GM23248 (cell line): Measurements from ENCODE around the gene SLFN5. TPM values are rescaled to one million over a fixed set of nuclear protein-coding genes. Genes with fewer than 3 reads are reported as not detected.
A peak's percentile ranks its signal among the peaks of the same experiment; 100 is the strongest.

Source experiments
- DNase-seq: peaks from one replicate; pipeline ENCODE4 v3.0.0-alpha.2; 2015
- H2AFZ ChIP-seq: fragments of 200-600 bp; sonication (generic); 2 replicates; pipeline ENCODE4 v1.6.1; 2016; ENCODE audit warnings: antibody characterized with exemption
- H3F3A ChIP-seq: fragments of 200-600 bp; sonication (generic); 2 replicates; pipeline ENCODE4 v1.6.1; 2016; ENCODE audit warnings: mild to moderate bottlenecking, antibody characterized with exemption, mixed run types; ENCODE audit not compliant: insufficient read depth
- H3K27ac ChIP-seq: fragments of 200-600 bp; sonication (generic); 2 replicates; pipeline ENCODE4 v1.5.1; 2016; ENCODE audit warnings: mild to moderate bottlenecking
- H3K27me3 ChIP-seq: fragments of 200-600 bp; sonication (generic); replicated peaks from 2 replicates; pipeline ENCODE4 v1.6.1; 2016; ENCODE audit warnings: mild to moderate bottlenecking; ENCODE audit not compliant: insufficient read depth
- H3K36me3 ChIP-seq: fragments of 200-600 bp; sonication (generic); 2 replicates; pipeline ENCODE4 v1.6.1; 2016; ENCODE audit warnings: low read depth, mild to moderate bottlenecking
- H3K4me1 ChIP-seq: fragments of 200-600 bp; sonication (generic); 2 replicates; pipeline ENCODE4 v1.6.1; 2016; ENCODE audit warnings: mild to moderate bottlenecking; ENCODE audit not compliant: insufficient read depth
- H3K4me2 ChIP-seq: fragments of 200-600 bp; sonication (generic); one replicate; pipeline ENCODE4 v1.6.1; 2016; ENCODE audit warnings: mild to moderate bottlenecking; ENCODE audit not compliant: unreplicated experiment
- H3K4me3 ChIP-seq: fragments of 200-600 bp; sonication (generic); 2 replicates; pipeline ENCODE4 v1.5.1; 2016; ENCODE audit warnings: mild to moderate bottlenecking
- H3K79me2 ChIP-seq: fragments of 200-600 bp; sonication (generic); 2 replicates; pipeline ENCODE4 v1.6.1; 2016; ENCODE audit warnings: mild to moderate bottlenecking; ENCODE audit not compliant: insufficient read depth
- H3K9ac ChIP-seq: fragments of 200-600 bp; sonication (generic); 2 replicates; pipeline ENCODE4 v1.6.1; 2016; ENCODE audit warnings: mild to moderate bottlenecking
- H3K9me2 ChIP-seq: fragments of 200-600 bp; sonication (generic); 2 replicates; pipeline ENCODE4 v1.6.1; 2016; ENCODE audit warnings: mixed run types, mild to moderate bottlenecking, moderate library complexity; ENCODE audit not compliant: insufficient read depth
- H3K9me3 ChIP-seq: fragments of 200-600 bp; sonication (generic); one replicate; pipeline ENCODE4 v1.6.1; 2017; ENCODE audit warnings: low read depth
- H4K20me1 ChIP-seq: fragments of 200-600 bp; sonication (generic); 2 replicates; pipeline ENCODE4 v1.6.0; 2016; ENCODE audit not compliant: insufficient read depth
- EZH2 ChIP-seq: fragments of 200-600 bp; sonication (generic); IDR thresholded peaks from 2 replicates; pipeline ENCODE4 v1.6.1; 2018; ENCODE audit warnings: antibody characterized with exemption, mild to moderate bottlenecking; ENCODE audit not compliant: insufficient read depth, poor library complexity, severe bottlenecking
- EZH2phosphoT487 ChIP-seq: fragments of 200-600 bp; sonication (generic); IDR thresholded peaks from 2 replicates; pipeline ENCODE4 v1.6.1; 2018; ENCODE audit warnings: antibody characterized with exemption, moderate library complexity, mild to moderate bottlenecking, low read depth; ENCODE audit not compliant: insufficient read depth
- WGBS, 2 experiments: methylation state at CpG; one replicate each; pipeline ENCODE4 v1.1.6; 2015 to 2017; ENCODE audit warnings: low lambda C conversion rate in 2 of 2, low coverage in 1 of 2; ENCODE audit errors: missing lambda C conversion rate in 2 of 2; 5-methylcytosine and 5-hydroxymethylcytosine counted together
- in situ Hi-C: fragments of 300-500 bp; cut with MboI; formaldehyde crosslinking; loops from 2 replicates; pipeline ENCODE4 v1.15.0; 2020
- polyA plus RNA-seq: library from polyadenylated mRNA; unstranded; fragments of >200 nt; fragmentation: Nextera tagmentation; extraction: Ambion mirVana; gene quantifications from 2 replicates; pipeline ENCODE4 v1.2.1, GENCODE V29; 2016
- total RNA-seq: library from RNA; depleted of rRNA; stranded (reverse); fragments of >200 nt; shearing (Covaris generic); gene quantifications from 2 replicates; pipeline ENCODE4 v1.2.3, GENCODE V29; 2014; rRNA removed

Gene SLFN5
- total and polyA plus RNA-seq, 2 experiments from 2014 or later, result 33.4 to 57.3 TPM

DNA sequence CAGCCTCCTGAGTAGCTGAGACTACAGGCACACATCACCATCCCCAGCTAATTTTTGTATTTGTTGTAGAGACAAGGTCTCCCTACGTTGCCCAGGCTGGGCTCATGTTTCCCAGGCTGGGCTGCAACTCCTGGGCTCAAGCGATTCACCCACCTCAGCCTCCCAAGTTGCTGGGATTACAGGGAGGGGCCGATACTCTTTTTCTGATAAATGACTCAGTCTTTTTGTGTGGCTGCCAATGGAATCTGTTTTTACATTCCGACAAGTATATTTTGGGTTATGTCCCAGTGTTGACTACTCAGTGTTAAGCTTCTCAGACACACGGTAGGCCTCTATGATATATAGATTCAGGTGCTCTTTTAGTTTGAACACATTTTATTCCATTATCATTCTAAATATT lies 72.4 kb downstream of the SLFN5 start:
- H3K4me3 ChIP-seq, result no peak overlapping the region
- peak overlapping the region; percentile 43; the same call in 1 of the 2 replicates for H3K27ac ChIP-seq
- no peaks in the 10 kb centered on the region for H3K79me2 ChIP-seq
- in situ Hi-C loops, result no loop called here
- peak overlapping the region; percentile 26 for H3K4me2 ChIP-seq
- H3K27me3 ChIP-seq, result peaks cover 12% of the 10 kb centered on the region; the same call in 1 of the 2 replicates
- H3K4me1 ChIP-seq, result peaks cover 15% of the 10 kb centered on the region
- no peaks in the 10 kb centered on the region for H3K9me2 ChIP-seq
- no peaks in the 10 kb centered on the region for H4K20me1 ChIP-seq
- H3K9ac ChIP-seq, result peak overlapping the region; percentile 23; the same call in 1 of the 2 replicates
- no peaks in the 10 kb centered on the region for H3K36me3 ChIP-seq
- 0 to 2% methylated on average over 5 of the region's 5 CpGs for WGBS, 2 experiments
- no peaks in the 10 kb centered on the region for H3K9me3 ChIP-seq
- H2AFZ ChIP-seq, result peak overlapping the region; percentile 28; the same call in 1 of the 2 replicates
- no peak for TF ChIP-seq EZH2phosphoT487
- H3F3A ChIP-seq, result peaks cover 7% of the 10 kb centered on the region
- peak; percentile 94 for DNase-seq

DNA sequence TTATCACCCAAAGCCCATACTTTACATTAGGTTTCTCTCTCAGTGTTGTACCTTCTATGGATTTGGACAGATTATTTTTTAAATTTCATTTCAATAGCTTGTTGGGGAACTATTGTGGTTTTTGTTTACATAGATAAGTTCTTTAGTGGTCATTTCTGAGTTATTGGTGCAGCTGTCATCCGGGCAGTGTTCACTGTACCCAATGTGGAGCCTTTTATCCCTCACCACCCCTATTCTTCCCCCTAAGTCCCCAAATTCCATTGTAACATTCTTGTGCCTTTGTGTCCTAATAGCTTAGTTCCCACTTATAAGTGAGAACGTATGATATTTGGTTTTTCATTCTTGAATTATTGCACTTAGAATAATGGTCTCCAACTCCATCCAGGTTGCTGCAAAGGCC lies 73.1 kb downstream of the SLFN5 start:
- H3K79me2 ChIP-seq, result no peaks in the 10 kb centered on the region
- WGBS, 2 experiments, result 96 to 98% methylated on average over 2 of the region's 2 CpGs
- TF ChIP-seq EZH2 (no peak), EZH2phosphoT487 (no peak)
- no peak overlapping the region for H3K9ac ChIP-seq
- DNase-seq, result no peak
- no peaks in the 10 kb centered on the region for H3K9me2 ChIP-seq
- H3K4me1 ChIP-seq, result peaks cover 15% of the 10 kb centered on the region
- H2AFZ ChIP-seq, result no peak overlapping the region
- no peaks in the 10 kb centered on the region for H4K20me1 ChIP-seq
- no peaks in the 10 kb centered on the region for H3K9me3 ChIP-seq
- no peaks in the 10 kb centered on the region for H3K36me3 ChIP-seq
- H3K4me2 ChIP-seq, result no peak overlapping the region
- no peak overlapping the region for H3K27ac ChIP-seq
- peaks cover 7% of the 10 kb centered on the region for H3F3A ChIP-seq
- no peak overlapping the region for H3K4me3 ChIP-seq
- peaks cover 12% of the 10 kb centered on the region; the same call in 1 of the 2 replicates for H3K27me3 ChIP-seq
- in situ Hi-C loops, result no loop called here

DNA sequence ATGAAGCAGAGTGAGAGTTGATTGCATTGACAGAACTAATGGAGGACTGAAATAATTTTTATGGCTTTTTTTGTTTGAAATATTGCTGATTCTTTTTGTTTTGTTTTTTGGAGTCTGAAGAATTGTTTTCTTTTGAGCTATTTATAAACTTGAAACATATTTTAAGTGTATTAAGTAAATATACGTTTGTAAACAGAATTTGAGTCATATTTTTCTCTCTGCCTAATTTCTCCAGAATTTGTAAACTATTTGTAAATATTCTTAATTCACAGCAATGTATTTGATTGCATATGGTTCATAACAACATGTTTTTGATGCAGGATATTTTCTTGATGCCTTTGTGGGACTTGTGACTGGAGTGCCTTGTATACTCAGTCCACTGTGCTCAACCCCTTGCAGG lies 79.9 kb downstream of the SLFN5 start:
- no peaks in the 10 kb centered on the region for H3K79me2 ChIP-seq
- H3K4me2 ChIP-seq, result no peak overlapping the region
- no peak overlapping the region for H3K27ac ChIP-seq
- in situ Hi-C loops, result no loop called here
- no peaks in the 10 kb centered on the region for H4K20me1 ChIP-seq
- no peaks in the 10 kb centered on the region for H3F3A ChIP-seq
- H2AFZ ChIP-seq, result no peak overlapping the region
- no peaks in the 10 kb centered on the region for H3K9me2 ChIP-seq
- 36 to 40% methylated on average over 1 of the region's 1 CpG for WGBS, 2 experiments
- H3K9ac ChIP-seq, result no peak overlapping the region
- peaks cover 40% of the 10 kb centered on the region; the same call in 1 of the 2 replicates for H3K27me3 ChIP-seq
- no peak overlapping the region for H3K4me3 ChIP-seq
- H3K9me3 ChIP-seq, result no peaks in the 10 kb centered on the region
- H3K36me3 ChIP-seq, result no peaks in the 10 kb centered on the region
- DNase-seq, result no peak
- TF ChIP-seq EZH2 (no peak), EZH2phosphoT487 (no peak)
- no peaks in the 10 kb centered on the region for H3K4me1 ChIP-seq

Other genes with a start within 250 kb of the SLFN5 start
- 7.0 and 9.0 TPM in 2 replicates for gene RFFL, start 179.4 kb upstream of the SLFN5 start, total RNA-seq
- 3.9 and 4.2 TPM in 2 replicates for gene RFFL, start 179.4 kb upstream of the SLFN5 start, polyA plus RNA-seq
- 2.8 and 9.9 TPM in 2 replicates for gene RAD51D, start 123.2 kb upstream of the SLFN5 start, total RNA-seq
- 7.7 and 8.0 TPM in 2 replicates for gene RAD51D, start 123.2 kb upstream of the SLFN5 start, polyA plus RNA-seq
- not detected in 2 replicates for gene FNDC8, start 121.5 kb upstream of the SLFN5 start, total RNA-seq
- not detected in 2 replicates for gene FNDC8, start 121.5 kb upstream of the SLFN5 start, polyA plus RNA-seq
- 16.7 and 18.5 TPM in 2 replicates for gene NLE1, start 100.8 kb upstream of the SLFN5 start, total RNA-seq
- 6.8 and 6.9 TPM in 2 replicates for gene NLE1, start 100.8 kb upstream of the SLFN5 start, polyA plus RNA-seq
- gene UNC45B, start 95.3 kb upstream of the SLFN5 start, total RNA-seq, result not detected in 2 replicates
- not detected in 2 replicates for gene UNC45B, start 95.3 kb upstream of the SLFN5 start, polyA plus RNA-seq
- not detected in 2 replicates for gene SLC35G3, start 48.7 kb upstream of the SLFN5 start, total RNA-seq
- not detected in 2 replicates for gene SLC35G3, start 48.7 kb upstream of the SLFN5 start, polyA plus RNA-seq
- 49.3 and 59.7 TPM in 2 replicates for gene SLFN11, start 130.5 kb downstream of the SLFN5 start, total RNA-seq
- 32.8 and 34.1 TPM in 2 replicates for gene SLFN11, start 130.5 kb downstream of the SLFN5 start, polyA plus RNA-seq
- 32.0 and 41.2 TPM in 2 replicates for gene SLFN12, start 189.4 kb downstream of the SLFN5 start, total RNA-seq
- gene SLFN12, start 189.4 kb downstream of the SLFN5 start, polyA plus RNA-seq, result 15.1 and 15.9 TPM in 2 replicates
- gene SLFN13, start 205.7 kb downstream of the SLFN5 start, total RNA-seq, result 1.6 and 2.4 TPM in 2 replicates
- 3.9 and 4.8 TPM in 2 replicates for gene SLFN13, start 205.7 kb downstream of the SLFN5 start, polyA plus RNA-seq